ENCODE measurements around the gene SSBP2. TPM values are rescaled to one million over a fixed set of nuclear protein-coding genes. Genes with fewer than 3 reads are reported as not detected.

The SSBP2 gene
- total RNA-seq, 4 donors from 2014 or later: 48.6 to 80.4 (median 71.9) TPM

DNA sequence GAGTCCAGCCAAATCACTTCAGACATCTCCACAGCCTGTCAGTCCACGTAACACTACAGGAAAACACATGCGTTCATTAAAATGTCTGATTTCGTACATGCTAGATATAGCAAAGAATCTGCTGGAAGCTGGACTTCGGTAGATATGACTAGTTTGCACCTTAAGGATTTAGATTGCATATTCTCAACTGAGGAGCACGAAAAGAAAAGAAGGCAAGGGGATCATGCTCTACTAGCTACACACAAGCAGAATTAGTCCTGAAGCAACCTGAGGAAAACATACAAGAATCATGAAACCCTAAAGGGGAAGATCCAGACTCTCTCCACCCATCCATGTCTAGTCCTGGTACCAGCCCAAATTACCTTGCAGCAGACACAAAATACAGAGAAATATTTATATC, 36.1 kb upstream of the SSBP2 start:
- TF ChIP-seq, protein P1, sequence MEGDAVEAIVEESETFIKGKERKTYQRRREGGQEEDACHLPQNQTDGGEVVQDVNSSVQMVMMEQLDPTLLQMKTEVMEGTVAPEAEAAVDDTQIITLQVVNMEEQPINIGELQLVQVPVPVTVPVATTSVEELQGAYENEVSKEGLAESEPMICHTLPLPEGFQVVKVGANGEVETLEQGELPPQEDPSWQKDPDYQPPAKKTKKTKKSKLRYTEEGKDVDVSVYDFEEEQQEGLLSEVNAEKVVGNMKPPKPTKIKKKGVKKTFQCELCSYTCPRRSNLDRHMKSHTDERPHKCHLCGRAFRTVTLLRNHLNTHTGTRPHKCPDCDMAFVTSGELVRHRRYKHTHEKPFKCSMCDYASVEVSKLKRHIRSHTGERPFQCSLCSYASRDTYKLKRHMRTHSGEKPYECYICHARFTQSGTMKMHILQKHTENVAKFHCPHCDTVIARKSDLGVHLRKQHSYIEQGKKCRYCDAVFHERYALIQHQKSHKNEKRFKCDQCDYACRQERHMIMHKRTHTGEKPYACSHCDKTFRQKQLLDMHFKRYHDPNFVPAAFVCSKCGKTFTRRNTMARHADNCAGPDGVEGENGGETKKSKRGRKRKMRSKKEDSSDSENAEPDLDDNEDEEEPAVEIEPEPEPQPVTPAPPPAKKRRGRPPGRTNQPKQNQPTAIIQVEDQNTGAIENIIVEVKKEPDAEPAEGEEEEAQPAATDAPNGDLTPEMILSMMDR (IDR thresholded peaks at IDR 0.05; ENCODE audit: low read depth): no peak

GRCh38 chr5:81786496-81786895, 35.6 kb upstream of the SSBP2 start:
- TF ChIP-seq, protein P1 (IDR thresholded peaks at IDR 0.05; ENCODE audit: low read depth): no peak

- TF ChIP-seq, protein P1 (IDR thresholded peaks at IDR 0.05; ENCODE audit: low read depth): no peak
Observed at GRCh38 chr5:81785322-81785721, 34.4 kb upstream of the SSBP2 start.

GRCh38 chr5:81783401-81783800, 32.5 kb upstream of the SSBP2 start:
- TF ChIP-seq, protein P1 (IDR thresholded peaks at IDR 0.05; ENCODE audit: low read depth): no peak

GRCh38 chr5:81782811-81783210, 31.9 kb upstream of the SSBP2 start:
- TF ChIP-seq, protein P1 (IDR thresholded peaks at IDR 0.05; ENCODE audit: low read depth): no peak

- TF ChIP-seq, protein P1 (IDR thresholded peaks at IDR 0.05; ENCODE audit: low read depth): no peak
Observed at GRCh38 chr5:81779916-81780266, 29.0 kb upstream of the SSBP2 start.

- TF ChIP-seq, protein P1 (IDR thresholded peaks at IDR 0.05; ENCODE audit: low read depth): no peak
Observed at GRCh38 chr5:81779125-81779915, 28.4 kb upstream of the SSBP2 start.

All from subcutaneous adipose tissue (tissue), 4 donors.